Measurements from ENCODE around the gene DCTN3.
A peak's percentile ranks its signal among the peaks of the same experiment; 100 is the strongest.

The DCTN3 gene

DNA sequence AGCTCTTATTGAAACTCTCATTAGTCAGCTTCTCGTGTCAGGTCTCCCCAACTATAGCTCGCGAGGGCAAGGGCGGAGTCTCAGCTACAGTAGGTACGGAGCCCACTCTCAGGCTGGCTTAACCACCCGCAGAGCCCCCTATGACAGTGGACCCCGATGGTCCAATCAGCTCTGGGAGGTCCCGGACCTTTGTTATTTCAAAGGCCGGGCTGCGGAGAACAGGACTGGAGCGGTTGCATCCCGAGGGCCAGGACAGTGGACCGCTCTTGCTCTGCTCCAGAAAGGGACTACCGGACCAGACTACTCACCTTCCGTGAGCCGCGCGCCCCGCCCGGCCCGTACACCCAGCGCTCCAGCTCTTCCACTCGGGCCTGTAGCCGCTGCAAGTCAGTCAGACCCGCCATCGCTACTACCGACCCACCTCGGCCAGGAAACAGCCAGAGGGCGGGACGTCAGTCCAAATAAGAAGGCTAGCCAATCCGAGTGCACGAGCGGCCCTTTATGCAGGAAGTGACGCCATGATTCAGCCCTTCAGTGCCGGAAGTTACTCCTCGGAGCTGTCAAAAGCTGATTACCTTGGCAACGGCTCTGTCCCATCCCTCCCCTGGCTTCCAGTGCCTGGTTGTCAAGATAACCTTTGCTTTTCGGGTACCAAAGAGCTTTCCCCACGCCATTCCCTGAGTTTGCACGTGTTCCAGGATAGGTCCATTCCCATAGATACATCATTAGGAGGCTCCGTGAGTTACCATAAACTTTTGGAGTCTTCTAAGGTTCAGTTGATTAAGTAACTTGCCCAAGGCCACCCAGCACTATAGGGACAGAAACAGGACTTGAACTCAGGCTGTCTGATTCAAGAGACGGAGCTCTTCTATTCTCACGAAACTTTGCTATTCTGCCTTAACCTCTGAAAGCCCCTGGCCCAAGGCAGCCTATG, at the start of gene DCTN3:
TSS of gene DCTN3 (minus strand) at position 435 of the 934 bp plus-strand sequence. CDS start at position 404, 31 bp downstream.
- DNase-seq (ENCODE audit: low read depth), result peak; percentile 74

DNA sequence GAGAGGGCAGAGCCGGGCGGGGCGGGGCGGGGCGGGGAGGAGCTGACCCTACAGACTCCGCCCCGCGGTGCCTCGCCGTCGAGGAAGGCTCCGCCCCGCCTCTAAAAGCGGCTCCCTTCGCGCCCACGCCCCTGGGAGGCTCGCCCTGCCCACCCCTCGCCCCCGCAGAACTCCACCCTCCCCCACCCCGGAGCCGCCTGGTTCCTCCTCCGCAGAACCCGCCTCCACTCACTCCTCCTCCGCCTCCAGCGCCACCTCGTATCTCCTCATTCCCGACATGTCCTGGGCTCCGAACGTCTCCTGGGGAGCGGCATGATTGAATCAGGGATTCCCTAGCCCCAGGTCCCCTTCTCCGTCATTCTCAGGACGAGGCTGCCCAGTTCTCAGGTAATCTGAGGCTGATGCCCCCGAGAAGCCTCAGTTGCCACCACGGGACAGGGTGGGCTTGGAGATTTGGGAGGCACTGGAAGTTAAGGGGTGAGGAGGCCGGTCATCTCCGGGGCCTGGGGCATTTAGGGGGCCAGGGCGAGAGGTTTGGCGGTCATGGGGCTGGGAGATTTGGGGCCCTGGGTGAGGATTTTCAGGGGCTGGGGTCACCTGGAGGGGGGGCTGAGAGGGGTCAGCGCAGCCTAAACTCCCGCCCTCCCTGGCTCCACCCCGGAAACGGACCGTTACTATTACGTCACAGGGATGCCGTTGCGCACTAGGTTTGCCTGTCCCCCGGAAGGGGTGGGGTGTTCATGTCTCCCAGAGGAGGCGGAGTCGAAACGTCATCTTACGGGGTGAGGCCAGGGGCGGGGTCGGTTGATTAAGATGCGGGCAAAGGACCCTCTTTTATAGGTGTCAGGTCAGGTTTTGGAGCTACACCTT, 45.3 kb upstream of the DCTN3 start:
- peak; percentile 71 for DNase-seq (ENCODE audit: low read depth)

DNA sequence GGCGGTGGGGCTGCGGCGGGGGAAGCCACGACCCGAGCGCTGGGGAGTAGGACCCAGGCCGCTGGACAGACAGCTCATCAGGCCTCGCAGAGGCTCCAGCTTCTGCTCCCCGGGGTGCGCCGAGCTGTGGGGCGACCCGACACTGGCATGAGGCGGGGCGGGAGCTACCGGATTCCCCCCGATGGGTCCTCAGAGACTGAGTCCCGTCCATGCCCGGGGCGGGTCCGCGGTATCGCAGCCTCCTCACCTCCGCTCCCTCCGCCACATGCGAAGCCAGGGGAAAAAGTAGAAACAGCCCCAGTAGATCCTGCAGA, 44.7 kb upstream of the DCTN3 start:
- DNase-seq (ENCODE audit: low read depth), result no peak

DNA sequence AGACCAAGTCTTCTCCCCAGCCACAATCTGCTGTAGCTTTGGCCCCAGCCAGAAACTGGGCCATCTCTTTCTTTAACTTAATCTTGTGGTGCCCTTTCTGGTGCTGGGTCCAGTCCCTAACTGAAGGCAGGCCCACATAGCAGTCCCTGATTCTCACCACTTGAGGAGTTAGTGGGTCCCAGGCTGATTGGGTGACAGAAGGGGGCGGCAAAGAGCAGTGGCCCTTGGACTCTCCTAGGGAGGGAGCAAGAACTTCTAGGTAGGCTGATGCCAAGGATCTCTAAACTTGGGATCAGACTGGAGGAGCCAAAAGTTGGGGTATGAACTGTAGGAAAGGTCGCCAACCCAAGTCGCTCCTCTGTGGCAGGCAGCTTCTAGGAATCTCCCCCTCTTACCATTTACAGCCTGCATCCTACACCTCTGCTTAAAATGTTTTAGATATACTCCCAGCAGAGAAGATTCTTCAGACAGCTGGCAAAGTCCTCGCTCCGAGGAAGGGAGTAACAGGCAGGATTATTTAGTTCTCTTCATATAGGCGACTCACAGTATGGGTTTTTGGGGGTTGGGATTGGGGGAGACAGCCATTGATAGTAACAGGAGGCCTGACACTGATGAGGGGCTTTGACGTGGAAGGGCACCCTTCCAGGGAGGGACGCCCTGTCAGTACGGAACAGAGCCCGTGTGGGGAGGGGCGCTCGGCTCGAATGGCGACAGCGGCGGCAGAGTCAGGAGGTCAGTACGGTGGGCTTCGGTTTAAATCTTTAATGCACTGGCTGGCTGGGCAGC, 44.2 kb upstream of the DCTN3 start:
- peak; percentile 59 for DNase-seq (ENCODE audit: low read depth)

DNA sequence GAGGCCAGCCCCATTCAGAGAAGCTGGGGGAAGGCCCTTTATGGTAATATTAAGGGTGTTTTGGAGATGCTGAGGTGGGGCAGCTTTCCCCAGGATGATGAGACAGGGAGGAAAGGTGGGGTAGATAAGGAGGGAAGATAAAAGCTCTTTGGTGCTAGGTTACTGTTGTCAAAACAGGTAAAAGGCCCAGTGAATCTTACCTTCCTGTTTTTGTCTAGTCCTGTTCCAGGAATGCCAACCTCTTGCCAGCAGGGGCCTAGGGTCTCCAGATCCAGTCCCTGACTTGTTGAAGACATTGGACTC, 43.0 kb upstream of the DCTN3 start:
- no peak for DNase-seq (ENCODE audit: low read depth)

DNA sequence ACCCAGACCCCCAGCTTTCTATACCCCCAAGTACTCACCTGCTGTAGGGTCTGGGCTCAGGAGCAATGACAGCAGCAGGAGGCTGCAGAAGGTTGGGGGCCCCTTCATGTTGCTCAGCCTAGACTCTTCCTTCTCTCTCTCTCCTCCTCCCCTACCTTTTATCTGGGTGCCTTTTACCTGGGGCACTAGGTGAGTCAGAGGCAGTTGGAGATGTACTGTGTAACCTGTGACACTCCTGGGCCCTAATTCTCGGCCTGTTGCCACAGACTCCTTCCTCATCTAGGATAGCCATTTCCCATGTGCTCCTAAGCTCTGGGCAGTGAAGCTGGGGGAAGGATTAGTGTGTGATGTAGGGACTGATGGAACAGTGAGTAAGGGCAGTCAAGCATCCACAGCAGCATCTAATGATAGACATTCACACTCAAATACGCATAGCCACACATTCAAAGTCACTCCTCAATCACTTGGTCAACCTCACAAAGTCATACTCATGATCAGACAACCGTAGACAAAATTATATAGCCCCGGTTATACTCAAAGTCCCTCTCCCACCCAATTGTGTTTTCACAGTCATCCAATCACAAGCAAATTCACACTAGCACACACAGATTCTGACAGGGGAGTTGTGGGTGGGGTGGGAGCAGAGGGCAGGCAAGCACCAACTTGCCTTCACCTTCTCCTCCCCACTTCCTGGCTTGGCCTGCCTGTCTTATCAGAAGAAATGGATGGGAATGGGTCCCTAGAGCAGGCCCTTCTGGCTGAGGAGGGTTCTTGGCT, 42.4 kb upstream of the DCTN3 start, which contains the start of gene CCL27:
TSS of gene CCL27 (minus strand) at position 132 of the 777 bp plus-strand sequence. CDS start at position 108, 24 bp downstream.
- no peak for DNase-seq (ENCODE audit: low read depth)

DNA sequence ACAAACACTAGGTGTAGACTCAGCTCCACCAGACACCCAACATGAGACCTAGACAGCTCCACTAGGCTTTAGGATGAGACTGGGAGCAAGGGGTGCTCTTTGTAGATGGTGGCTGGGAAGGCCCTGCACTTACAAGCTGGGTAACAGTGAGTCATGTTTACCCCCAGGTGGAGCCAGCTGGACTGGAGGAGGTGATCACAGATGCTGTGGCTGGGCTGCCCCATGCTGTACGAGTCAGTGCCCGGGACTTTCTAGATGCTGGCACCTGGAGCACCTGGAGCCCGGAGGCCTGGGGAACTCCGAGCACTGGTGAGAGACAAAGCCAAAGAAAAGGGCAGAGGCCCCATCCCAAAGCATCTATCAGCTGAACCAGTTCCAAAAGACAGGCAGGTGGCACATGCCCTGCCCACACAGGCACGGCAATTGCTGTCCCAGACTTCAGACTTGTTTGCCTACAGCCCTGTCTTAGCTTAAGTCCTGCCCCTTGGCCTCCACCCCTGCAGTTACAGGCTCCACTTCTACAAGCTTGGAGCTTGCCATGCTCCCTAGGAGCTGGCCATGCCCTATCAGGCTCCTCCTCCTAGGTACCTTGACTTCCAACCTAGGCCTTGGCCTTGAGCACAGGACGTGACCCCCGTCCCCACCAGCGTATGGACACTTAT, 39.4 kb upstream of the DCTN3 start:
- DNase-seq (ENCODE audit: low read depth), result no peak

DNA sequence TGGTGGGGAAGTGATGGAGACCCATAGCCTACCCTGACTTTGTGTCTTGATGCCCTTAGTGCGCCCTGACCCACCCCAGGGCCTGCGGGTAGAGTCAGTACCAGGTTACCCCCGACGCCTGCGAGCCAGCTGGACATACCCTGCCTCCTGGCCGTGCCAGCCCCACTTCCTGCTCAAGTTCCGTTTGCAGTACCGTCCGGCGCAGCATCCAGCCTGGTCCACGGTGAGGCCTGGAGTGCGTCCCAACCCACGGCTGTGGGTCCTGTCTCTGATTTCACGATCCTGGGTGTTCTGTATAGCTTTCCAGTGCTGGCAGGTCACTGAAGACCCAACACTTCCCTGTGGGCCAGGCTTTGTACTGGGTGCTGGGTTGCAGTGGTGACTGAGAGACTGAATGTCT, 38.2 kb upstream of the DCTN3 start:
- no peak for DNase-seq (ENCODE audit: low read depth)

DNA sequence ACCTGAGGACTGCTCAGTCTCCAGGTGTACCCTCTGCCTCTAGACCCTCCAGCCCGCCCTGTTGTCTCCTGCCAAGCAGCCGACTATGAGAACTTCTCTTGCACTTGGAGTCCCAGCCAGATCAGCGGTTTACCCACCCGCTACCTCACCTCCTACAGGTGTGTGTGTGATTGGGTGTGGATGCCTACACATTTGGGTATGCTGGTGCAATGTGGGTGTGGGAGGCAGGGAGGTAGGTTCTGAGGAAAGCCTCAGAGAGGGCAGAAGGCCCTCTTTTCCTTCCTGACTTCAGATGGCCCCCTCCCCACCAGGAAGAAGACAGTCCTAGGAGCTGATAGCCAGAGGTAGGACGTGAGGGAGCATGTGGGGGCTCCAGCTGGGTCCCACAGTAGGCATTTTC, 36.7 kb upstream of the DCTN3 start:
- DNase-seq (ENCODE audit: low read depth), result no peak

DNA sequence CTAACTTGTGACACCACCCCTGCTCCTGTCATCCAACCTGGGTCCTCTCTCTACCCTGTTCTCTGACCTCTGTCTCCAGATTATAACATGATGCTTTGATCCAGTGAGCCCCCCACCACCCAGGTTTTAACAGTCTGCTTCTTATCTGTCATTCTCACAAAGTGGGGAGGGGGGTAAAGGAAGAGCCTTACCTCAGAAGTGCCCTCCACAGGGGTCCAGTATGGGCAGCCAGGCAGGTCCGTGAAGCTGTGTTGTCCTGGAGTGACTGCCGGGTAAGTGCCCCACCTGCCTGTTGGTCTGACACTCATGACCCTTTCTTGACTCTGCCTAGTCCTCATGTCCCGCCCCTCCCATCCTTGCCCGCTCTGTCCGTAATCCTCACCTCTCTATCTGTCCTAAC, 35.1 kb upstream of the DCTN3 start:
- DNase-seq (ENCODE audit: low read depth), result no peak

DNA sequence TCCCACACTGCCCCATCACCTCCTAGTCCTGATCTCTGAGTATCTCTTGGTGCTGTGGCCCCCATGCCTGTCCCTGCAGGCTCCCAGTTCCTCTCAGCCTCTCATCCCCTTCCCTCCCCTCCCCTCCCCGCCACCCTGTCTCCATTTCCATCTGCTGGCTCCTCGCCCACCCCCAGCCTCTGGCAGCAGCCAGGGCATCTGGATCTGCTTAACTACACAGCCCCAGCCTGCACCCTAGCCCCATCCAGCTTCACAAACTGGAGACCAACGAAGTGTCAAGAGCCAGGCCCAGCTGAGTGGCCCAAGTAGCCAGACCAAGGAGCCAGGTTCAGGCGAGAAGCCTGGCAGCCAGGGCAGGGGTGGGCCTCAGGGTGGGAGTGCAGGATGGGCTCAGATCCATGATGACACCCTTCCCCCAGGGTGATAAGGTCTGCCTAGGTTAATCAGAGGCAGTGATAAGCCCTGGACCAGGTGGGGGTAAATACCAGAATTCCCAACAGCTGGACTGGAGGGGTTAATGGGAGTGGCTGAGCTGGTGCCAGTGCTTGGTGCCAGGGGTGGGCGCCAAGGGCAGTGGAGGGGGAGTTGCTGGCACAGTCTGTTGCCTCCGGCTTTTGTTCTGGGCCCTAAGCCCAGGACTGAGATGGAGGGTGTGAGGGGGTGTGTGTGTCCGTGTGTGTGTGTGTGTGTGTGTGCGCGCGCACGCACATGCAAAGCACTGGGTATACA, 34.2 kb upstream of the DCTN3 start:
- DNase-seq (ENCODE audit: low read depth), result no peak

DNA sequence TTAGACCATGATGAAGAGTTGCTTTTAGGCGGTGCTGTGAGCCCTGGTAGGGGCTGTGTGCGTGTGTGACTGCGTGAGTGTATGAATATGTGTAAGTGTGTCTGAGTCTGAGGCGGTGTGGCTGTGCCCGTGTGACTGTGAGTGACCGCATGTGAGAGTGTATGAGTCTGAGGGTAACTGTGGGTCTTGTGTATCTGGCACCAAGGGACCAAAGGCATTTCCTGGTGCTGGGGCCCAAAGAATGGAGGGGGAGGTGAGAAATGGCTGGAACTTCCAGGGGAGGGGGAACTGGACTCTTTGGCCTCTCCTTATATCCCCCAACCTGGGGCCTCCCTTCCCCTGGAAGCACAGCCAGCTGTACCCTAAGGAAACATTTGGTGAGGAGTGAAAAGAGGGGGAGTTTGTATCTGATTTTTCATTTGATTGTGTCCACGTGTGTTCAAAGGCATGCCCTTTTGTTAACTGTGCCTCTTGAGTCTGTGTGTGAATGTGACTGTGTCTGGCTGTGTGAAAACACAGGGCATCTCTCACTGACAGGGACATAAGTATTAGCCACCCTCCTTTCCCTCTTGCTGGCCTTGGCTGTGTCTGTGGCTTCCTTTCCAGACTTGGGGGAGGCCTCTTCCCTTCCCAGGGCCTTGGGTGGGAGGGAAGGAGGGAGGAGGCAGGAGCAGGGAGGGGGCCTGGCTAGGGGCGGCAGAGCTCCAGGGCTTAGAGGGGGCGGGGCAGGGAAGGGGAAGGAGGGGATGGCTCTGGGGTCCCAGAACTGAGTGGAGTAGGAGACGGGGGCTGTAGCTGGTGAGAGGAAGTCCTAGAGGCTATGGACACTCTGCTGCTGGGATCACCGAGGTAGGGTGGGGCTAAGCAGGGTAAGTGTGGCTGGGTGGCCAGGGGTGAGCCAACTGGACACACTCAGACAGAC, 33.1 kb upstream of the DCTN3 start:
- DNase-seq (ENCODE audit: low read depth), result no peak

DNA sequence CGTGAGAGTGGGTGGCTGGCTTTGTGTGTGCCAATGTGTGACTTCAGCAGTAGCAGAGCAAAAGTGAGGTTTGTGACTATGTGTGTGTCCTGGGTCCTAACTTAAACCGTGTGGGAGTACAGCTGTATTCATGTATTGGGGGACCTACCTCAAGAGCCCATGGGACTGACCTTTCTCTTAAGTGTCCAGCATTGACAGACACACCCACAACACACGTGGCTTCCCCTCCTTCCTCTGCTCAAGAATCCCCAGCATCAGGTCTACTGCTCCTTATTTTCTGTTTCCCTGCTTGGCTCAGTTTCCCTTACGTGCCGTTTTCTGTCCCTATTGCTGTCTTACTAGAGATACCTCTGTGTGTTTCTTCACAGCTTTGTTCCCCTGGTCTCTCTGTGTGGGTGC, 32.3 kb upstream of the DCTN3 start:
- no peak for DNase-seq (ENCODE audit: low read depth)

DNA sequence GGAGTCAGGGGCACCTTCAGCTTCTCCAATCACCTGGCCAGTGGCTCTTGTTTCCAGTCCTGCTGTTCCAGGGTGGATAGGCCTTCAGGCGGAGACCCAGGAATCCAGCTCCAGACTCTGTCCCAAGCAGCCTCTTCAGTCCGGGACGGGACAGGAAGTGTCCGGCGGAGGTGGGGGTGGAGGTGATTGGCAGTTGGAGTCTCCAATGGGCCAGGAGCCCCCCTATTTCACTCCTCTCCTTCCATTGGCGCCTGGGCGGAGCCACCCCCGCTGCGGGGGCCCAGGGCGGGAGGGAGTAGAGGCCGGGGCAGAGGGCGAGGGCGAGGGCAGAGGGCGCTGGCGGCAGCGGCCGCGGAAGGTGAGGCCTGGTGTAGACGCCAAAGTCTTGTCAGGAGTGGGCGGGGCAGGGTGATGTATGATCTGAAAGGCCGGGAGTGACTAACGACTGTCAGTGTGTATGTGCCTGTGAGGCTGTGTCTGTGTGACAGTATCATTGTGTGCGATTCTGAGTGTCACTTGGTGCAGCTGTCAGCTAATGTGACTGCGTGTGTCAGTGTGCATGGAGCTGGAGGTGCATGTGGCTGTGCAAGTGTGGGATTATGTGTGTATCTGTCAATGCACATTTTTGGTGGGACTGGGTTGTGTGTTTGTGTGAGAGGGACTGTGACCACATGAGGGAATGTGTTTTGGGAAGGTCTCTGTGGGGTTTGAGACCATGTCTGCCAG, 31.7 kb upstream of the DCTN3 start, which contains the start of gene IL11RA:
TSS of gene IL11RA (plus strand) at position 310 of the 726 bp plus-strand sequence. CDS start 3,033 bp downstream, outside the sequence.
- DNase-seq (ENCODE audit: low read depth), result peak; percentile 40

DNA sequence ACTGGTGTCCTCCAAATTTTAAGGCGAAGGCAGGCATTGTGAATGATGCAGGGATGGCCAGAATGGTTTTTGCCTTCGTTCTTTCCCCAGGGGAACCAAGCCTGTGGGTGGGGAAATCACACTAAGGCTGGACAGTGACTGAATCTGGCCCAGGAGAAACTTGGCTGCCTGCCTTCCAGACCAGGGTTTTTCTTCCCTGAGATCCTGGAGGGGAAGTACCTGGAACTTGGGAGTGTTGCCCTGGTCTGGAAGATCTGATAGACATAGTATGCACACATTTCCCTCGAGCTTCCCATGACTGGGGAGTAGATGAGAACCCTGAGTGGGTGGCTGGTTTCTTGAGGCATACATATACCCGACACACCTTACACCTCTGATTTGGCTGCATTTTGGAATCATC, 31.0 kb upstream of the DCTN3 start:
- DNase-seq (ENCODE audit: low read depth), result no peak

DNA sequence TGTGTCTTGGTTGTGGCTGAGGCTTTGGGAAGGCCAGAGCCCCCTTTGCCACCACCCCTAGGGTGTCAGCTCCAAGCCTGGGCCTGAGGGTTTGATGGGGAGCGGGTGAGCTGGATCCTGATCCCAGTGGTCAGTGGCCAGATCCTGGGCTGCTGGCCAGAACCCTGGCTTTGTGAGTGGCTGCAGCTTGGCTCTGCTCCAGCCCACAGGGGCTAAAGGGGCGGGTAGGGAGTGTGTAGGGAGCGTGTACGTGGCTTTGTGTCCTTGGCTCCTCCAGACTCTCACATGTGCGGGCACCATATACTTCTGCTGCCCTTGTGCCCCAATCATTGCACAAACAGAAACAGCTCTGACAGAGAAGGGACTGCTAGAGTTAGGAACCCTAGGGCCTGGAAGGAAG, 30.5 kb upstream of the DCTN3 start:
- DNase-seq (ENCODE audit: low read depth), result no peak

DNA sequence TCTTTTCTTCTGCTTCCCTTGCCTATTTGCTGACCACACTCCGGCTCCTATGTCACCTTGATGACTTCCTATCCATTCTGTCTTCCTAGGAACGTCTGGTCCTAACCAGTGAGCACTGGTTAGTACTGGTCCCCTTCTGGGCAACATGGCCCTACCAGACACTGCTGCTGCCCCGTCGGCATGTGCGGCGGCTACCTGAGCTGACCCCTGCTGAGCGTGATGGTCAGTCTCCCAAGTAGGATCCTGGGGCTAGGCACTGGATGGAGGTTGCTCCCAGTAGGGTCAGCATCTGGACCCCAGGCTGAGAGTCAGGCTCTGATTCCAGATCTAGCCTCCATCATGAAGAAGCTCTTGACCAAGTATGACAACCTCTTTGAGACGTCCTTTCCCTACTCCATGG, 28.4 kb upstream of the DCTN3 start:
- no peak for DNase-seq (ENCODE audit: low read depth)

DNA sequence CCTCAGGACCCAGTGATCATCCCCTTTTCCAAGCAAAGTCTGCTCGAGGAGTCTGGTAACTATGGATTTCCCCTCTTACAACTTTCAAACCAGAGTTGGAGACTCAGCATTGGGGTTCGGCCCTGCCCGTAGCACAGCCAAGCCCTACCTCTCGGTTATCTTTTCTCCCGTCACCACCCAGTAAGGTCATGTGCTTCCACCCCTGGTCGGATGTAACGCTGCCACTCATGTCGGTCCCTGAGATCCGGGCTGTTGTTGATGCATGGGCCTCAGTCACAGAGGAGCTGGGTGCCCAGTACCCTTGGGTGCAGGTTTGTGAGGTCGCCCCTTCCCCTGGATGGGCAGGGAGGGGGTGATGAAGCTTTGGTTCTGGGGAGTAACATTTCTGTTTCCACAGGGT, 27.4 kb upstream of the DCTN3 start:
- no peak for DNase-seq (ENCODE audit: low read depth)

DNA sequence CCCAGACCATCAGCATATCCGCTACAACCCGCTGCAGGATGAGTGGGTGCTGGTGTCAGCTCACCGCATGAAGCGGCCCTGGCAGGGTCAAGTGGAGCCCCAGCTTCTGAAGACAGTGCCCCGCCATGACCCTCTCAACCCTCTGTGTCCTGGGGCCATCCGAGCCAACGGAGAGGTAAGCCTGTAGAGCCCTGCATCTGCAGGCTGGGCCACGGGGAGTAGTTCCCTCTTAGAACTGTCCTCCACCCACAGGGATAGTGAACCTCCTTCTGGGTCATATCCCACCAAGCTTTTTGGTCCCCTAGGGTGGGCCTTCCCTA, 26.7 kb upstream of the DCTN3 start:
- DNase-seq (ENCODE audit: low read depth), result no peak

Measured in stimulated activated CD8-positive, alpha-beta memory T cell treated with anti-CD3 and anti-CD28 coated beads, Interleukin-7, amount 100 ng/mL, for 24 hours (primary cell).